ENCODE results near the gene TEPSIN.

Gene TEPSIN

GRCh38 chr17:81248649-81249048 lies 9.8 kb upstream of the TEPSIN start:
- no peaks in the 10 kb centered on the region for H3K9me3 Mint-ChIP-seq
- ATAC-seq = no peak
- H3K4me3 Mint-ChIP-seq = no peak overlapping the region
- no peak overlapping the region for H3K27ac Mint-ChIP-seq
- H3K36me3 Mint-ChIP-seq (ENCODE audit: low read depth) = peaks cover 14% of the 10 kb centered on the region
- peaks cover 12% of the 10 kb centered on the region for H3K4me1 Mint-ChIP-seq
- no peaks in the 10 kb centered on the region for H3K27me3 Mint-ChIP-seq
- DNase-seq = no peak

GRCh38 chr17:81247339-81247990 lies 8.6 kb upstream of the TEPSIN start:
- no peak for ATAC-seq
- Mint-ChIP-seq H3K27me3 (no peaks in the 10 kb centered on the region), H3K27ac (no peak overlapping the region), H3K36me3 (ENCODE audit: low read depth) (peaks cover 5% of the 10 kb centered on the region), H3K4me1 (peaks cover 6% of the 10 kb centered on the region), H3K4me3 (no peak overlapping the region), H3K9me3 (no peaks in the 10 kb centered on the region)
- DNase-seq = no peak

- Mint-ChIP-seq H3K4me1 (peaks cover 7% of the 10 kb centered on the region), H3K36me3 (ENCODE audit: low read depth) (peaks cover 4% of the 10 kb centered on the region), H3K9me3 (no peaks in the 10 kb centered on the region), H3K27me3 (no peaks in the 10 kb centered on the region), H3K27ac (no peak overlapping the region), H3K4me3 (no peak overlapping the region)
- no peak for ATAC-seq
- no peak for DNase-seq
Measured at GRCh38 chr17:81246679-81247338, 8.0 kb upstream of the TEPSIN start.

GRCh38 chr17:81246343-81246670 lies 7.5 kb upstream of the TEPSIN start:
- no peak overlapping the region for H3K27ac Mint-ChIP-seq
- H3K27me3 Mint-ChIP-seq = no peaks in the 10 kb centered on the region
- H3K36me3 Mint-ChIP-seq (ENCODE audit: low read depth) = peaks cover 5% of the 10 kb centered on the region
- H3K4me1 Mint-ChIP-seq = peaks cover 12% of the 10 kb centered on the region
- no peaks in the 10 kb centered on the region for H3K9me3 Mint-ChIP-seq
- no peak overlapping the region for H3K4me3 Mint-ChIP-seq
- DNase-seq = no peak
- no peak for ATAC-seq

- Mint-ChIP-seq H3K36me3 (ENCODE audit: low read depth) (peaks cover 7% of the 10 kb centered on the region), H3K27me3 (no peaks in the 10 kb centered on the region), H3K9me3 (no peaks in the 10 kb centered on the region), H3K4me3 (no peak overlapping the region), H3K27ac (no peak overlapping the region), H3K4me1 (peaks cover 16% of the 10 kb centered on the region)
- DNase-seq (no peak), ATAC-seq (no peak)
Measured at GRCh38 chr17:81245665-81246342, 6.9 kb upstream of the TEPSIN start.

GRCh38 chr17:81245024-81245664 lies 6.3 kb upstream of the TEPSIN start:
- peaks cover 20% of the 10 kb centered on the region for H3K4me1 Mint-ChIP-seq
- no peaks in the 10 kb centered on the region for H3K9me3 Mint-ChIP-seq
- peaks cover 9% of the 10 kb centered on the region for H3K36me3 Mint-ChIP-seq (ENCODE audit: low read depth)
- H3K27ac Mint-ChIP-seq = peak overlapping the region; percentile 14
- H3K27me3 Mint-ChIP-seq = no peaks in the 10 kb centered on the region
- no peak for ATAC-seq
- DNase-seq = no peak
- no peak overlapping the region for H3K4me3 Mint-ChIP-seq

- H3K4me3 Mint-ChIP-seq = no peak overlapping the region
- H3K4me1 Mint-ChIP-seq = peaks cover 22% of the 10 kb centered on the region
- H3K36me3 Mint-ChIP-seq (ENCODE audit: low read depth) = peaks cover 14% of the 10 kb centered on the region
- DNase-seq (no peak), ATAC-seq (no peak)
- H3K9me3 Mint-ChIP-seq = no peaks in the 10 kb centered on the region
- H3K27ac Mint-ChIP-seq = peak overlapping the region; percentile 14
- no peaks in the 10 kb centered on the region for H3K27me3 Mint-ChIP-seq
Measured at GRCh38 chr17:81244358-81245023, 5.6 kb upstream of the TEPSIN start.

- ATAC-seq = no peak
- Mint-ChIP-seq H3K27me3 (no peaks in the 10 kb centered on the region), H3K36me3 (ENCODE audit: low read depth) (peaks cover 14% of the 10 kb centered on the region), H3K9me3 (no peaks in the 10 kb centered on the region), H3K4me1 (peaks cover 22% of the 10 kb centered on the region), H3K27ac (no peak overlapping the region), H3K4me3 (no peak overlapping the region)
- DNase-seq = no peak
Measured at GRCh38 chr17:81243333-81243664, 4.4 kb upstream of the TEPSIN start.

- H3K27ac Mint-ChIP-seq = peak overlapping the region; percentile 54
- no peak overlapping the region for H3K4me3 Mint-ChIP-seq
- H3K9me3 Mint-ChIP-seq = no peaks in the 10 kb centered on the region
- DNase-seq (no peak), ATAC-seq (no peak)
- peaks cover 27% of the 10 kb centered on the region for H3K4me1 Mint-ChIP-seq
- H3K27me3 Mint-ChIP-seq = no peaks in the 10 kb centered on the region
- H3K36me3 Mint-ChIP-seq (ENCODE audit: low read depth) = peaks cover 14% of the 10 kb centered on the region
Measured at GRCh38 chr17:81242421-81243332, 3.8 kb upstream of the TEPSIN start.

- no peaks in the 10 kb centered on the region for H3K27me3 Mint-ChIP-seq
- ATAC-seq = peak; percentile 12
- peak overlapping the region; percentile 54 for H3K27ac Mint-ChIP-seq
- DNase-seq = peak; percentile 83
- peaks cover 14% of the 10 kb centered on the region for H3K36me3 Mint-ChIP-seq (ENCODE audit: low read depth)
- peaks cover 33% of the 10 kb centered on the region for H3K4me1 Mint-ChIP-seq
- H3K9me3 Mint-ChIP-seq = no peaks in the 10 kb centered on the region
- peak overlapping the region; percentile 92 for H3K4me3 Mint-ChIP-seq
Measured at GRCh38 chr17:81241648-81242420, 3.0 kb upstream of the TEPSIN start.

- Mint-ChIP-seq H3K27ac (no peak overlapping the region), H3K36me3 (ENCODE audit: low read depth) (peaks cover 14% of the 10 kb centered on the region), H3K4me3 (peak overlapping the region; percentile 92), H3K9me3 (no peaks in the 10 kb centered on the region), H3K27me3 (no peaks in the 10 kb centered on the region), H3K4me1 (peaks cover 34% of the 10 kb centered on the region)
- ATAC-seq = no peak
- no peak for DNase-seq
Measured at GRCh38 chr17:81241203-81241602, 2.3 kb upstream of the TEPSIN start.

- DNase-seq = no peak
- Mint-ChIP-seq H3K4me1 (peaks cover 36% of the 10 kb centered on the region), H3K4me3 (peak overlapping the region; percentile 92), H3K36me3 (ENCODE audit: low read depth) (peaks cover 14% of the 10 kb centered on the region), H3K27ac (peak overlapping the region; percentile 33), H3K9me3 (no peaks in the 10 kb centered on the region), H3K27me3 (no peaks in the 10 kb centered on the region)
- ATAC-seq = no peak
Measured at GRCh38 chr17:81240761-81241160, 1.9 kb upstream of the TEPSIN start.
